GM18861 (cell line): ENCODE data around the gene SCIN.

Source experiments
- ATAC-seq: cut with Tn5 transposase; IDR thresholded peaks from one replicate; pipeline ENCODE4 v1.9.1; 2021; ENCODE audit not compliant: unreplicated experiment

The SCIN gene

GRCh38 chr7:12565873-12566272, 4.6 kb upstream of the SCIN start:
- ATAC-seq = no peak

DNA sequence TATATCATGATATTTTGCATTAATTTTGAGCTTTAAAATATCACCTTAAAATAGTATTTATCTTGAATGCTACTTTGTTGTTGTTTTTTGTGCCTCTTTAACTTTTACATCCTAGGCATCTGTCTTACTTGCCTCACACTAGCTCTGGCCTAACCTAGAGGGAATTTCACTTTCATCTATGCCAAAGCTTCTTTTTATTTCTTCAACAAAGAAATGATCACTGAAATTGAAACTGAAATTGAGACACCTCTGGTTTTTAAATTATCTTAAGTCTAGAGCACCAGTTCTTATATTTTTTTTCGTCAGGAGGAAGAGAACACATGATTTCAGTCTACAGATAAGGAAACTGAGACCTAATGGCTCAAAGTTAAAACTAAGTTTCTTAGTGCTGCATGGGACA, 3.5 kb upstream of the SCIN start:
- peak; percentile 90 for ATAC-seq

- no peak for ATAC-seq
These were observed 847 bp upstream of the SCIN start for GRCh38 chr7:12569673-12570072.

DNA sequence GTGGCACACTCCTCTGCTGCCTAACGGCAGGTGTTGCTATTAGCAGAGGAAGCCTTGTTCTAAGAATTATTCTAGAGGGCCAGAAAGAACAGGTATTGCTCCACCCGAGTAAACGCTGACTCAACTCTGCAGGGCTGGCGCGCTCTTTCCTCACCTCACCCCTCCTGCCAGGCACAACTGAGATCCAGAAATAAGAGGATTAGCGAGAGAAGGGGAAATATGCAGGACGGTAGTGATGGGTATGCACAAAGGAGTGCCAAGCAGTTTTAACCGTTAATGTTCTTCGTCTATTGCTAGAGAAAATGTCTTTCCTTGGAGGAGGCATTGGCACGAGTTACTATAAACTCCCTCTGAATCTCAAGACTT, 369 bp upstream of the SCIN start:
- no peak for ATAC-seq

- no peak for ATAC-seq
These were observed 1.2 kb downstream of the SCIN start for GRCh38 chr7:12571691-12572090.

GRCh38 chr7:12572941-12573575, 2.5 kb downstream of the SCIN start:
- ATAC-seq = no peak

DNA sequence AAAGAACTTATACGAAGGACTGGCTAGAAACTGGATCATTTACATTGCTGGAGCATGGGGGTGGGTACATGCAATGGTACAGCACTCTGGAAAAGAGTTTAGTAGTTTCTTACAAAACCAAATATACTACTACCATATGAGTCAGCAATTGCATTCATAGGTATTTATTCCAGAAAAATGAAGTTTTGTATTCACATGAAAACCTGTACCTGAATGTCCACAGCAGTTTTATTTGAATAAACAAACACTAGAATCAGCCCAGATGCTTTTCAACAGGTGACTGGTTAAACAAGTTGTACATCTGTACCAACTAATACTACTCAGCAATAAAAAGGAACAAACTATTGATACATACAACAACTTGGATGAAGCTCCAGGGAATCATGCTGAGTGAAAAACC, 3.4 kb downstream of the SCIN start:
- no peak for ATAC-seq

- ATAC-seq = peak; percentile 69
These were observed 8.6 kb downstream of the SCIN start for GRCh38 chr7:12578930-12579640.

DNA sequence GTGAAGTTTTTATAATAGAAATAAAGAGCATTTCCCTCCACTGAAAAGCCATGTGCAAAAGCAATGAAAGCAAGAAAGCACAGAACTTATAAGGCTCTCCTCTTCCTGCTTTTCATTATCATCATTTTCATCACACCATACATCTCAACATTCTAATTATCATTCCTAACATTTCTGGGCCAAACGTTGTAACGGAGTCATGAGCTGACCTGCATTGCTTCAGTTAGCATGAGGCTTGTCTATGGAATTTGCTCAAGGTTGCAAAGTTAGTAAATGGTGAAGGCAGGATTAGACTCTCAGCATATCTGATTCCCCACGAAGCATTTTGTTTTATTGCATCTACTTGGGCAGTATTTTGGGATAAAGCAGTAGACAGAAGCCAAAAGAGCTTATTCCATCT, 11.4 kb downstream of the SCIN start:
- ATAC-seq = no peak

- no peak for ATAC-seq
These were observed 11.8 kb downstream of the SCIN start for GRCh38 chr7:12582362-12582761.

- no peak for ATAC-seq
These were observed 12.7 kb downstream of the SCIN start for GRCh38 chr7:12583176-12583575.

DNA sequence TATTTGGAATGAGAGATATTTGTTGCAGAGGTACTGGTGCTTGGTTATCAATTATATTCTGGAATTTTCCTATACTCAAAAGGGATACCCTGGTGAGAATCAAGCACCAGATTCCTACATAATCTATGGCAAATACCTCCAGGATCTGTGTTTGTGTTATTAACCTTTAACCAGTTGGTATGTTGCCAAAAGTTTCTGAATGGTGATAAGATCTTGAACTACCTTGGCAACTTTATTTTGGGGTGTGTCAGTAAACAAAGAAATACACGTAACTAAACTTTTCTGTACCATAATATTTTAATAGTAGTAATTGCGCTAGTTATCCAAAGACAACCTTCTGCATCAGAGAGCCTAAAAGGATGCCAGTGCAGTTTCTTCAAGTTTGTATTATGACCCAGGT, 13.4 kb downstream of the SCIN start:
- no peak for ATAC-seq

- ATAC-seq = peak; percentile 100
These were observed 14.4 kb downstream of the SCIN start for GRCh38 chr7:12584930-12585329.

DNA sequence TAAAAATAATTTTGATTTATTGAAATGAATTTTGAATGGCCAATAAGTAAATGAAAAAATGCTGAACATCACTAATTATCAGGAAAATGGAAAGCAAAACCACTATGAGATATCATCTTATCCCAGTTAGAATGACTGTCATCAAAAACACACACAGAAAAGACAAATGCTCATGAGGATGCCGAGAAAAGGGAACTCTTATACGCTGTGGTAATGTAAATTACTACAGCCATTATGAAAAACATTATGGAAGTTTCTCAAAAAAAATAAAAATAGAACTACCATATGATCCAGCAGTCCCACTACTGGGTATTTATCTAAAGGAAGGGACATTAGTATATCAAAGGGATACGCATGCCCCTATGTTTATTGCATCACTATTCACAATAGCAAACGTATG, 15.8 kb downstream of the SCIN start:
- no peak for ATAC-seq

DNA sequence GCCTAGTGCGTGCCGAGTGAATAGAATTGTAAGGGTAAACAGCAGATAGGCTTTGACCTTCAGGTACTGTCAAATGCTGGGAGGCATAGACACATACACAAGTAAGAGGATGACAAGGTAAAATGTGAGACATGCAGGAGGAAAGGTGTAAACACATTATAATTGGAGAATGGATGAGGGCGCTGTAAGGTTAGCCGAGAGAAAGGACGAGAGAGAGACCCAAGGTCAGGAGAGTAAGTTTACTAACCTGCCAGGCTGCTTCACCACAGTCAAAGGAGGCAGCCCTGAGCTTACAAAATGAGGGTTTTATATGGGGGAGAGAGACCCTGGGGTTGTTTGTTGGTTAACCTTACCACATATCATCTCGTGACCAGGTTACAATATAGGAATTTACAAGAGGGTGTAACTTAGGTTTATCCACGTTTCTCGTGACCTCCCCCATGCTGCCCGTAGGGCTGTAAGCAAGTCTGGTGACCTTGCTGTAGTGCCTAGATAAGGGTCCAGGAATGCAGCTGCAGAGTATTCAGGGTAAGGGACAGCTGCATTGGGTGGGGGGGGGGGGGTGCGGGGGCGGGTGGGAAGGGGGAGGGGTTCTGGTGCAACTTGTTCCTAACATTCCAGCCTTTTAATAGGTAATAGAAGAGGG, 17.9 kb downstream of the SCIN start:
- no peak for ATAC-seq

DNA sequence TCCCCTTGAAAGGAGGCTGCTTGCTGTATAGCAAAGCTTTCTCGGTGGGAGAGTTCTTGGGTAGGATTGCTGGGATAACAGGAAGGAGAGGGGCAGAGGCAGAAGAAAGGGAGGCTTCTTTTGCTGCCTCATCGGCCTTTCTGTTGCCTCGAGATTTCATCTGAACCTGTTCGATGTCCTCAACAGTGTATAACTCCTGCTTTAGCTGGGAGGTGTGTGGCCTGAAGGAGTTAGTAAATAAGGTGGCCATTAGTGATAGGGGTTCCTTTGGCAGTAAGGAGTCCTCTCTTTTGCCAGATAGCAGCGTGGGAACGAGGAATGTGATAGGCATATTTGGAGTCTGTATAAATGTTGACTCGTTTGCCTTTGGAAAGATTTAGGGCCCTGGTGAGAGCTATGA, 20.0 kb downstream of the SCIN start:
- no peak for ATAC-seq

GRCh38 chr7:12594122-12594897, 23.8 kb downstream of the SCIN start:
- no peak for ATAC-seq

DNA sequence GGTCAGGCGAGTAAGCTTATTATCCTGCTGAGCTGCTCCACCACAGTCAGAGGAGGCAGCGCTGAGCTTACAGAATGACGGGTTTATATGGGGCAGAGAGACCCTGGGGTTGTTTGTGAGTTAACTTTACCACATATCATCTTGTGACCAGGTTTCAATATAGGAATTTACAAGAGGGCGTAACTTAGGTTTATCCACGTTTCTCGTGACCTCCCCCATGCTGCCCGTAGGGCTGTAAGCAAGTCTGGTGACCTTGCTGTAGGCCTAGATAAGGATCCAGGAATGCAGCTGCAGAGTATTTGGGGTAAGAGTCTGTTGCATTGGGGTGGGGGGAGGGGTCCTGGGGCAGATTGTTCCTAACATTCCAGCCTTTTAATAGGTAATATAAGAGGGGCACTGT, 24.6 kb downstream of the SCIN start:
- no peak for ATAC-seq

- ATAC-seq = no peak
These were observed 25.8 kb downstream of the SCIN start for GRCh38 chr7:12596225-12596790.

DNA sequence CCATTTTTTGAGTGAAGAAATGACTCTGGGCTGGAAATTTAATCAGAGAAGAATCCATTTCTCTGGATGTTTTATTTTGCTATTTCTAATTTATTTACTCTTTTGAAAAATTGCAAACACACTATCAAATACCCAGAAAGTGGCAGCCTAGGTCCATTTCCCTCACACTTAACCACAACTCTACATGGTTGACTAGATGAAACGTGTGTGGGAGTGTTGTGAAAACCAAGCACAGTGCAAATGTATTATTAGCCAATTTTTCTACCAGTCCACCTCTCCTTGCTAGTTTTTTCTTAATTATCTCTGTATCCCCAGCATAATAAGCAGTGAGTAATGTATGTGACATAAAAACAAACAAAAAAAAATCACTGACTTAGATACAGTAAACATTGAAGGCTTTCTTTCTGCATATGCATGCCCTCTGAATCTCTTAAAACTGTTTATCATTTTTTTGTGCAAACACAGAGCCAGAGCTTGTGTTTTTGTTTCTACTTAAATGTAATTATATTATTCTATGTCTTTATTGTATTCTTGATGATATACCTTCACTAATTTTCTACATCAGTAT, 30.9 kb downstream of the SCIN start:
- peak; percentile 93 for ATAC-seq

GRCh38 chr7:12607134-12607533, 36.6 kb downstream of the SCIN start:
- no peak for ATAC-seq
